Kidney tubule cell (primary cell): ENCODE data around the gene ITPKB.

ENCODE experiments used
- DNase-seq: peaks from one replicate; pipeline ENCODE4 v3.0.0-alpha.2; 2018; ENCODE audit warnings: low spot score

ITPKB gene

GRCh38 chr1:226685196-226685820 is 53.8 kb downstream of the ITPKB start:
- DNase-seq: no peak

GRCh38 chr1:226684026-226684425 is 55.1 kb downstream of the ITPKB start:
- no peak for DNase-seq

GRCh38 chr1:226682871-226683814 is 55.9 kb downstream of the ITPKB start:
- no peak for DNase-seq

GRCh38 chr1:226681652-226682493 is 57.2 kb downstream of the ITPKB start:
- DNase-seq: no peak

- DNase-seq: no peak
Observed at GRCh38 chr1:226680653-226681052, 58.4 kb downstream of the ITPKB start.

- DNase-seq: peak; percentile 48
Observed at GRCh38 chr1:226679853-226680516, 59.1 kb downstream of the ITPKB start.

GRCh38 chr1:226679262-226679661 is 59.8 kb downstream of the ITPKB start:
- no peak for DNase-seq

- no peak for DNase-seq
Observed at GRCh38 chr1:226678701-226679100, 60.4 kb downstream of the ITPKB start.

GRCh38 chr1:226678251-226678650 is 60.8 kb downstream of the ITPKB start:
- no peak for DNase-seq

- peak; percentile 88 for DNase-seq
Observed at GRCh38 chr1:226677027-226678020, 61.8 kb downstream of the ITPKB start.

GRCh38 chr1:226676381-226676780 is 62.7 kb downstream of the ITPKB start:
- DNase-seq: no peak

GRCh38 chr1:226675715-226676357 is 63.2 kb downstream of the ITPKB start:
- no peak for DNase-seq

GRCh38 chr1:226674892-226675714 is 64.0 kb downstream of the ITPKB start:
- no peak for DNase-seq

GRCh38 chr1:226672339-226672762 is 66.7 kb downstream of the ITPKB start:
- no peak for DNase-seq

GRCh38 chr1:226671277-226671676 is 67.8 kb downstream of the ITPKB start:
- peak; percentile 15 for DNase-seq

- no peak for DNase-seq
Observed at GRCh38 chr1:226670073-226670472, 69.0 kb downstream of the ITPKB start.

- DNase-seq: no peak
Observed at GRCh38 chr1:226668173-226668560, 70.9 kb downstream of the ITPKB start.

GRCh38 chr1:226666692-226667091 is 72.4 kb downstream of the ITPKB start:
- DNase-seq: no peak

- DNase-seq: no peak
Observed at GRCh38 chr1:226666164-226666506, 72.9 kb downstream of the ITPKB start.
